ENCODE measurements around the gene GRAMD2B.
A peak's percentile ranks its signal among the peaks of the same experiment; 100 is the strongest.
"Not testable (repeated sequence)": the region's sequence is repeated elsewhere in the genome, so short reads cannot be mapped to it uniquely, and the experiment has no call there.

GRAMD2B gene, protein sequence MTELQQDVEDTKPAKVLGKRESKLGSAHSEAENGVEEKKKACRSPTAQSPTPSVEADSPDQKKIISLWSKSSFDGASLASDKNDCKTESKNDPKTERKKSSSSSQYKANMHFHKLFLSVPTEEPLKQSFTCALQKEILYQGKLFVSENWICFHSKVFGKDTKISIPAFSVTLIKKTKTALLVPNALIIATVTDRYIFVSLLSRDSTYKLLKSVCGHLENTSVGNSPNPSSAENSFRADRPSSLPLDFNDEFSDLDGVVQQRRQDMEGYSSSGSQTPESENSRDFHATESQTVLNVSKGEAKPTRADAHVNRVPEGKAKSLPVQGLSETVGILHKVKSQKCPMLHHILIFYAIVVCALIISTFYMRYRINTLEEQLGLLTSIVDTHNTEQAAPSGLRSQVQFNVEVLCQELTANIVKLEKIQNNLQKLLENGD

GRCh38 chr5:126422994-126423788 is at the start of gene GRAMD2B:
Gene GRAMD2B, plus strand, starts transcription at chr5:126423409. Its CDS starts 198 bp downstream, at chr5:126423607.
- peak; percentile 68 for DNase-seq (ENCODE audit: low read depth)

- no peak for DNase-seq (ENCODE audit: low read depth)
Observed at GRCh38 chr5:126374109-126374416, 49.1 kb upstream of the GRAMD2B start.

- no peak for DNase-seq (ENCODE audit: low read depth)
Observed at GRCh38 chr5:126376443-126376842, 46.8 kb upstream of the GRAMD2B start.

DNA sequence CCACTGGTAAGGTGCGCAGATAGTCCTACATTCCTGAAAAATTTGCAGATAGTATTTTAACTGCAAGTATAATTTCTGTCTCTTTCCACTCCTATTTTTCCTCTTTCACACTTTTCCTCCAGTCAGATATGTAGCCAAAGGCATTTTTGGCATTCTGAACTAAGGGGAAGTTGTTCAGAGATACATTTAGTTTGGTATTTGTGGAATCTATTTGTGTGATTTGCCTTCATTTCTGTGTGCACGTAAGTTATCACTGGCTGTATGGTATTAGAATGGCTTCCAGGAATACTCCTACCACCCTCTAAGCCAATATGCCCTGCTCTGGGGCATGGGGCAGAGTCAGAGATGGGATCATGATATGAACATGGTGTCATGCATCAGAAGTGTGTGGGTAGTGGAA is 45.8 kb upstream of the GRAMD2B start:
- DNase-seq (ENCODE audit: low read depth): no peak

- DNase-seq (ENCODE audit: low read depth): not testable (repeated sequence)
Observed at GRCh38 chr5:126380316-126380715, 42.9 kb upstream of the GRAMD2B start.

- DNase-seq (ENCODE audit: low read depth): no peak
Observed at GRCh38 chr5:126383246-126383645, 40.0 kb upstream of the GRAMD2B start.

DNA sequence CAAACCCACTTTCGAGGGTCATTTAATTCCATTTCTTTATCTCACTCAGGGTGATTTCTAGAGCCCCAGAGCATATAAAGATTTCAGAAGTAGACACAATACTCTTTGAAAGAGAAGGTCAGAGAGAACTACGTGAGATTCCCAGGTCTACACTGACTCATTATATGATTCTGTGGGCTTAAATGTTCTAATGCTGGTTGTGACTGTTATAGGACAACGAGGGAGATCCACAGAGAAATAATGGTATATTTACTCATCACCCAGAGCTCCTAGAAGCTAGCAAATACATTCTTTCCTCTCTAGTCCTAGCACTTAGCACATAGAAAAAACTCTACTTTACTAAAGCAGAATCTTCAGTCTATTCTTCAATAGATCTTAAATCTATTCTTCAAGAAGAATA is 39.4 kb upstream of the GRAMD2B start:
- no peak for DNase-seq (ENCODE audit: low read depth)

DNA sequence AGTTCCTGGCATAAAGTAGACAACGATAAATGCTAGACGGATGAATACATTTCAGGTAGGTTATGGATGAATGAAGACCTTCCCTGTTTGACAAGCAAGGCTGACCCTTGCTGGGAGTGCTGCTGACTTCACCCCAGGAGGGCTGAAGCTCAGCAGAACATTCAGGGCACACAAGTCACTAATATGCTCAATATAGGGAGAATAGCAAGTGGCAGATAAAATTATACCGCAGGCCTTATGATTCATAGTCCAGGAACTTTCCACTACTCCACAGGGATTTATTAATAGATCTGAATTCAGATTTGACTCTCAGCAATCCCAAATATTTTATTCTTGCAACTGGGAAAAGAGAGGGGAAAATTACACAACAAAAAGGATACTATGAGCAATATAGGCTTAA is 38.2 kb upstream of the GRAMD2B start:
- no peak for DNase-seq (ENCODE audit: low read depth)

DNA sequence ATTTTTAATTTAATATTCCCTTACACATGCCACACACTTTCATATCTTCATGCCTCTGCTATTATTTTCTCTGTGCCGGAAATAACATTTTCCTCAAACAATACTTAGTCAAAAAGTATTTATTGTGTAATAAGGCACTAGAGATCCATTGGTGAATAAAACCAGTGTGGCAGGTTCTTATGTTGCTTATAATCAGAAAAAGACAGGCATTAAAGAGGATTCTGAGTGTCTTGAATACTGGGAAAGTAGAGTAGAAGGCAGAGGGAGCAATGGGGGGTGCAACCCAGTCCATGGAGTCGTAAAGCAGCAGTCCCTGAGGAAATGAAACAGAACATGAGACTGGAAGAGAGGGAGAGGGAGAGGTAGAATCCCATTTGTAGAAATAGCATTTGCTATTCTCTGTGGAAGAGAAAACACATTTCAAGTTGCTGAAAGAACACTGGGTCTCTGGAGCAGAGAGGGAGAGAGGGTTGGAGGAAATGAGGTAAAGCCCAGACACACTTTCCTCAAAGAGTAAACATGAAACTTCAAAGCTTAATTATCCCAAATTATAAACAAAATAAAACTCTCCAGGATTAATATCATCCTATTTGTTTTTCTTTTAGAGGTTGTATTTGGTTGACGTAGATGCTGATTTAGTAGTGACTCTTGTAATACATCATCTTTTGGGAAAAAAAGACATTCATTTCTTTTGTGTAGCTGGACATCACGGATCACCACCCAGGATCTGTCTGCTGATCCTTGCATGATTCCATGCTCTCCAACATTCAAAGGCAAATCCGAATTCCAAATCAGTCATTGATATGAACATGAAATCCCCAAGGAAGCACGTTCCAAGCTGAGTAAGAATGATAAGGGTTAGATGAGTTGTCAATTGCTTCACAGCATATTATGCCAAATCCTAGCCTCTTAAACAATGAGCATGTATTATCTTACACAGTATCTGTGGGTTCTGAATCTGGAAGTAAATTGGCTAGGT is 37.4 kb upstream of the GRAMD2B start:
- DNase-seq (ENCODE audit: low read depth): no peak

DNA sequence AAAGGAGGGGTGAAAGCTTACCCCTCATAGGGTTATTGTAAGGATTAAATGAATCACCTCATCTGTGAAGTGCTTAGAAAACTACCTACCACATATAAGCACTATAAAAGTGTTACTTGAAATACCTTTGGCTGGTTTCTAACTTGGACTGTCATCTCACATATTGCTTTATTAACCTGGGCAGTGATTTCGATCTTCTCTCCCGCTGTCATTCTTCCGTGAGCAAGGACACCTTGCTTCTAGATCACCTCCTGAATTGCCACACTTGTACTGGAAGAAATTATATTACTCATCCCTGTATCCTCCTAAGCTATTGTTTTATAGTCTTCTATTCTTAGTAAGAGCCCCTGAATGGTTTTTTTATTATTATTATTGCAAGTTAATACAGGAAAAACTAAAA is 34.0 kb upstream of the GRAMD2B start:
- DNase-seq (ENCODE audit: low read depth): no peak

DNA sequence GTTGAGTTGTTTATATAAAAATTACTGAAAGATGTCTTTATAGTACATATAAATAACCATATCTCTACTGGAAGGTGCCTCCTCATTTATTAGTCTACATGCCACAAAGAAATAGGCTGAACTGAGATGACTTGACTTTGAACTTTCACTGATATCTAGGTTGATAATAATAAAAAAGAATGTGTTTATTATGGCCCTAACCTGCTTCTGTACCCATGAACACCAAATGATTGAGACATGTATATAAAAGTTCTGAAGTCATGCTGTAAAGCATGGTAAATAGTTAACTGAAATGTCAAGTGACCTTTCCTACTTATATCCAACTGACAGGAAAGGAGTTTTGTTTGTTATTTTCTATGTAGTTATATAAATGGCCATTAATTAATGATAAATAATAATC is 33.2 kb upstream of the GRAMD2B start:
- DNase-seq (ENCODE audit: low read depth): no peak

DNA sequence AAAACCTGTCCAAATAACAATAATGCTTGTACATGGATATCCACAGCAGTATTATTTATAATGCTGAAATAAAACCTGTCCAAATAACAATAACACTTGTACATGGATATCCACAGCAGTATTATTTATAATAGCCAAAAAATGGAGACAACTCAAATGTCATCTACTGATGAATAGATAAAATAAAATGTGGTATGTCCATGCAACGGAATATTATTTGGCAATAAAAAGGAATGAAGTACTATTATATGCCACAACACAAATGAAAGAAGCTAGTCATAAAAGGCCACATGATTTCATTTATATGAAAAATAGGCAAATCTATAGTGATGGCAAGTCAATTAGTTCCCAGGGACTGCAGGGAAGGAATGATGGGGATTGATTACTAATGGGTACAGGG is 31.8 kb upstream of the GRAMD2B start:
- no peak for DNase-seq (ENCODE audit: low read depth)

DNA sequence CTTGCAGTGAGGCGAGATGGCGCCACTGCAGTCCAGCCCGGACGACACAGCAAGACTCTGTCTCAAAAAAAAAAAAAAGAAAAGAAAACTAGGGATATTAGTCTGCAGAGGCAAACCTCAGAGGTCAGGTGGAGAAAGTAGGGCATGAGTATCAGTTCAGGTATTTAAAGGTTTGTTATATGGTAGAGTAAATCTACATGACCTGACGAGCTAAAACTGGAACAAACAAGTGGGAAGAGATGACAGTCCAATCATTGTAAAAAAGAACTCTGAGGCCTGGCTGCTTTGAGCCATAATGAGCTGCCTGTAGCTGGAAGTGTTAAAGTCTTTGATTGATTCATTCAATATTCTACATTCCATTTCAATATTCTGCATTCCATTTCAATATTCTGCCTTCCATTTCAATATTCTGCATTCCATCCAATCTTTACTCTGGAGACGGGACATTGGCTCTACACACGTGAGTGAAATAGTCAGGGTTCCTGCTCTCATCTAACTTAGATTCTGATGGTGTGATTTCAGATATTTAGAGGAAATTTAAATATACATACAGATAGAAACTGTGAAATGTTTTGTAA is 28.9 kb upstream of the GRAMD2B start:
- DNase-seq (ENCODE audit: low read depth): no peak

DNA sequence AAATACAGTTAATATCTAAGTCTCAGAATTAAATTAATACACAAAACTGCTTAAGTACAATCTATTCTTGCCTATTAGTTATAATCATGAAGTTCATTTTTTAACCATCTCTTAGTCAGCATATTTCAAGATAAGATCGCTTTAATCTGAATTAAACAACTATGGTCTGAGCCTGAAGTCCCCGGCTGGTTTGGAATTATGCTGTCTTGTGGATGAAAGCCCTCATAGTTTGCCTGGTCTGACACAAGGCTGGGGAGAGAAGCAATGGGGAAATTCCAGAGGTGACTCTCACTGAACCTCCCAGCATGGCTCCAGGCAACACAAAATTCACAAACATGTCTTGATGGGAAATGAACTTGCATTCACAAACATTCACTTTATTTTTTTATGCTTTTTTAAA is 28.0 kb upstream of the GRAMD2B start:
- no peak for DNase-seq (ENCODE audit: low read depth)

- DNase-seq (ENCODE audit: low read depth): no peak
Observed at GRCh38 chr5:126395605-126396004, 27.6 kb upstream of the GRAMD2B start.

- DNase-seq (ENCODE audit: low read depth): not testable (repeated sequence)
Observed at GRCh38 chr5:126396721-126397120, 26.5 kb upstream of the GRAMD2B start.

GRCh38 chr5:126398791-126399190 is 24.4 kb upstream of the GRAMD2B start:
- no peak for DNase-seq (ENCODE audit: low read depth)

GRCh38 chr5:126400621-126401251 is 22.5 kb upstream of the GRAMD2B start:
- no peak for DNase-seq (ENCODE audit: low read depth)

DNA sequence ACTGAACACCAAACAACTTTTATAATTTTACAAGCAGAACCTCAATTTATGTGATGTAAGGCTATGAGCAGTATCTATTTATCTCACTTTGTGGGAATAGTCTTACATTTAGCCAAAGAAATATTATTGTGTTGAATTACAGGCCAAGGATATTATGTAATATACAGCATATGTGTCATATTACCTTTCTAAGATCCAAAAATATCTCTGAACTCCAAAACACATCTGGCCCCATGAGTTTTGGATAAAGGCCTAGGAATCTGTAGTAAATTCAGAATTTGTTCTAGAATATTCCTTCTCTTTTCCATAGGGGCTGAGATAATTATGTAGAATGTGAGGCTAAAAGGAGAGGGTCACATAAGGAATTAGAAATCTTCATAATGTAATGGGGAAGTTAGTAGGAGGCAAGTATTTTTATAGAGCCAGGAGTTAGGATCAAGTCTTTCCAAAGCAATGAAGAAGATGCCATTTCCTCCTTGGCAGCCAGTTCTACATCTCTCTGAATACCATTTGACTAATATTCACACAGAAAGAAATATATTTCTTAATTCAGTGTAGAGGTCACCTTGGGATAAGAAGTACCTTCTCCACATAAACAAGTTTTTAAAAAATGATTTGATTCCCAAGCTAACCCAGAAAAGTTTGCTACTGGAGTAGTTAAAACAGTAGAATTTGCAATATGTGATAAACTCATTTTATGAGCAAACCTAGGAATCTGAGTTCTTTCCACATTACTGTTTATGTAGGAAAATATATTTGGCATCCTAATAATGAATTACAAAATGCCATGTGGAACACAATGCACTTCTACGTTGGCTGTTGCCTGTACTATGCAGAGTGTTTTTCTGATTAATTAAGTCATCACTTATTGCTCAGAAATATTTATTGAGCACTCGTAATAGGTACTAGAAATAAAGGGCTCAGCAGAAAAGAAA is 20.3 kb upstream of the GRAMD2B start:
- no peak for DNase-seq (ENCODE audit: low read depth)

- no peak for DNase-seq (ENCODE audit: low read depth)
Observed at GRCh38 chr5:126403876-126404275, 19.3 kb upstream of the GRAMD2B start.

Measured in HS-27A (cell line).